HPDE6-E6E7 (cell line): ENCODE measurements around the gene SLC12A7.
"Not testable (repeated sequence)": the region's sequence is repeated elsewhere in the genome, so short reads cannot be mapped to it uniquely, and the experiment has no call there.

Experiments
- DNase-seq: peaks from one replicate; pipeline ENCODE4 v3.0.0; 2011; ENCODE audit warnings: missing footprints; ENCODE audit errors: extremely low spot score

Gene SLC12A7

DNA sequence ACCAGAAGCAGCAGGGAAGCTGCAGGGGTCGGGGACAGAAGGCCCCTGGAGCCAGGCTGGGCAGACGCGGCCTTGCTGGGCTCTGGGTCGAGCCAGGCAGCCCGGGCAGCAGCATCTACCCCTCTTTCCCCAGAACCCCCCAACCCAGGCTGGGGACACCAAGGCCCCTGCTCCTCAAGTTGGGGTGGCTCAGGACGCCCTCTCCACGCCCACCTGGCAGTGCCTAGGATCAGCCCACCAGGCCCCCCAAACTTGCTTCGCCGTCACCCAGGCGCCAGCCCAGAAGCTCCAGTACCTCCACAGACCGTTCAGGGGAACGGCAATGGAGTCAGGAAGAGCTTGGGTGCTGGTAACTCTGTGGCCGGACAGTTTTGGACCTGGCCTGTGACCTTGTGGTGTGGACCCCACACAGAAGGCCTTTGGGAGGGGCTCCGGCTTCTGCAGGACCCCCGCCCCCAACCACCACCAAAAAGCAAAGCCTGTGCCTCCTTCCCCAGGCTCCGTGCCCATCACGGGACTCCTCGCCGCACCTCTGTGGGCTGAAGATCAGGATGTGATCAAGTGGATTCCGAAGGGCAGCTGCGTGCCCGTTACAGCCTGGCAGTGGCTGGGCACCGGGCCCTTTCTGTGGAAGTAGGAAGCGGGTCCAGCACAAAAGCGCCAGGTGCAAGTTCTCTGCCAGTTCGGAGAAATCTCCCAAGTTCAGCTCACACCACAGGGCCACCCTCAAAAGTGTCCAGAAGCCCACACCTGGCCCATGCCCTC is 2.1 kb downstream of the SLC12A7 start:
- no peak for DNase-seq

DNA sequence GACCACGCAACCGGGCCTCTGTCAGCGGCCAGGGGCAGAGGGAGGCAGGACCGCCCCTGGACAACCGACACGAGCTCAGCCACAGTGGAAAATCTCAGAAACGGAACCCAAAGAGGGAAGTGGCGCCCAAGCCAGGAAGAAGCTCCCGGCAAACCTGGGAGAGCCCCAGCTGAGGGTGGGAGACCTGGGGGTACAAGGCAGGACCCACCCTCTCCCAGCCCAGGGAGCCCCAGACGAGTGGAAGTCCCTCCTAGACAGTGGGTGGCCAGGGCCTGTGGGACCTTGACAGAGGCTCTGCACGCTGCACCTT is 3.0 kb downstream of the SLC12A7 start:
- no peak for DNase-seq

- DNase-seq = no peak
Observed at GRCh38 chr5:1108023-1108864, 3.6 kb downstream of the SLC12A7 start.

- DNase-seq = no peak
Observed at GRCh38 chr5:1107167-1108022, 4.5 kb downstream of the SLC12A7 start.

- DNase-seq = no peak
Observed at GRCh38 chr5:1106385-1107166, 5.3 kb downstream of the SLC12A7 start.

DNA sequence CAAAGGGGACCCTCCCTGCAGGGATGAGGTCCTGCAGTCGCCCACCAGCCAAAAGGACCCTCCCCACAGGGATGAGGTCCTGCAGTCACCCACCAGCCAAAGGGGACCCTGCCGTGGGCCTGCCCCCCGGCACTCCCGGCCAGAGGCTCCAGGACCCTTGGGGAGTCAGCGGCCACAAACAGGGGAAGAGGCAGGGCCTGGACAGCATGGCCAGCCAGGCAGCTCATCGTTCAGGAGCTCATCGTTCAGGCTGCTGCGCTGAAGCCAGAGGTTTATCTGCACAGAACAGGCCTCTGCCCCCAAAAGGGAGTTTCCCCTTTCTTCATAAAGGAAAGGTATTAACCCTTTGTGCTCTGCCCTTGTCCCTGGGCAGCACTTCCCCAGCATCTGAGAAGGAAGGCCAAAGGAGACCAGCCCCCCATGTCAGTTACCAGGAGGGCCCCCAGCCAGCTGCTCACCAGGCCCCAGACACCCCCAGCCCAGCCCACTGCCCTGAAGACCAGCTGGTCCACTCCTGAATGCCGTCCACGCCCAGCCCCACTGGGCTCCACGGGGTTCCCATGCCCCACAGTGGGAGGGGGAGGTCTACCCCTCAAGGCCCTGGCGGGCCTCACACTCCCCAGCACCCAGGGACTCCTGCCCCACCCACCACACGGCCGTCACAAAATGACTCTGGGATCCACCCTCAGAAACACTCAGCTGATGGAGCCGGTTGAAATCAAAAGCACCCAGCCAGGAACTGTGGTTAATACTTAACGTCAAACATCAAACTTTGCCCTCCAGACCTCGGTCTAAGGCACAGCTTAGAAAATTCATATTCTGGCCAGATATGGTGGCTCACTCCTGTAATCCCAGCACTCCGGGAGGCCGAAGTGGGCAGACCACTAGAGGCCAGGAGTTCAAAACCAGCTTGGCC is 6.3 kb downstream of the SLC12A7 start:
- DNase-seq = no peak

- DNase-seq = no peak
Observed at GRCh38 chr5:1104327-1105006, 7.4 kb downstream of the SLC12A7 start.

GRCh38 chr5:1103505-1104326 is 8.1 kb downstream of the SLC12A7 start:
- no peak for DNase-seq

- no peak for DNase-seq
Observed at GRCh38 chr5:1103093-1103492, 8.8 kb downstream of the SLC12A7 start.

- no peak for DNase-seq
Observed at GRCh38 chr5:1101961-1102713, 9.7 kb downstream of the SLC12A7 start.

GRCh38 chr5:1100664-1101574 is 10.9 kb downstream of the SLC12A7 start:
- DNase-seq = no peak

DNA sequence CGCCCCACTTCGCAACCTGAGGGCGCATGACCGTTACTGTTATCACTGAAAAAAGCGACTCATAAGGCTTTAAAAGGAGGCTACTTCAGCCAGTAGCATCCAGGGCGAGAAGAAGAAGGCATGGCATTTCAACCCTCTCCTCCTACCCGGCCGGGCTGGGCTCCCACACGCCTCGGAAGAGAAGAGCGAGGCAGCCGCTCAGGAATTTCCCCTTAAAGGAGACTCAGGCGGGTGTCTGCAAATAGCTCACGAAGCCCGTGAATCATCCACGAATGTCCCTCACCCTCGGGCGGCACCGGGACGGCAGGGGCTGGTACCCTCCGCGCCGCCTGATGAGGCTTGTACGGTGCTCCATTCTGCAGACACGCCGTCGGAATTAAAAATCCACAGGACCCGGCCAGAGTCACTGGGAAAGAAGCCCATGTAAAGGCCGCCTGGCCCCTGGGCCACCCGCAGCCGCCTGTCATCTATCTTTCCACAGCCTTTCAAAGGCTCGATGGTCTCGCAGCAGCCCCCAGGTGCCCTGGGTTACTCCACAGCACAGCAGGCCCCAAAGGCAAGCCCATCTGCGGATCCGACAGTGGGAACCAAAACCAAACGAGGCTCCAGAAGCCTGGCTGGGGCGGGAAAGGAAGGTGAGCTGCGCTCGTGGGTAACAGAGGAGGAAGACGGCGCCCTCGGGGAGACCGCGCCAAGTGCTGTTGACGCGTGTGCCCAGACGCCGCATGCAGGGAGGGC is 11.8 kb downstream of the SLC12A7 start:
- no peak for DNase-seq

DNA sequence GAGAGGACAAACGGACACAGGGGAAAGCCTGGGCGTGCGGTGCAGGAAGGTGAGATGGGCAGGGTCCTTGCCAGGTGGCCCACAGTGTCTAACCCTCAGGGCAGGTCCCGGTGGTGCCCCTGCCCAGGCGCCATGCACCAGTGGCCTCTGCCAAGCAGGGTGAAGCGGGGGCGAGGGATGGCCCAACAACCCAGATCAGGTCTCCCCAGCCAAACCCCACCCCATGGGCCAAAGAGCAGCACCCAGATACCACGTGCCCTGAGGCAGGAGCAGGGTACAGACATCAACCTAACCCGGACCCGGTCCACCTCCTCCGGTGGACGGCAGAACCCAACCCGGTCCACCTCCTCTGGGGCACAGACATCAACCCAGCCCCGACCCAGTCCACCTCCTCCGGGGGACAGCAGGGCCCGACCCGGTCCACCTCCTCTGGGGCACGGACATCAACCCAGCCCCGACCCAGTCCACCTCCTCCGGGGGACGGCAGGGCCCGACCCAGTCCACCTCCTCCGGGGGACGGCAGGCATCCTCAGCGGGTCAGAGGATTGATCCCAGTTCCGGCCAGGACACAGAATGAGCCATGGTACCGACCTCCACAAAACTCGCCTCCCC is 12.8 kb downstream of the SLC12A7 start:
- no peak for DNase-seq

DNA sequence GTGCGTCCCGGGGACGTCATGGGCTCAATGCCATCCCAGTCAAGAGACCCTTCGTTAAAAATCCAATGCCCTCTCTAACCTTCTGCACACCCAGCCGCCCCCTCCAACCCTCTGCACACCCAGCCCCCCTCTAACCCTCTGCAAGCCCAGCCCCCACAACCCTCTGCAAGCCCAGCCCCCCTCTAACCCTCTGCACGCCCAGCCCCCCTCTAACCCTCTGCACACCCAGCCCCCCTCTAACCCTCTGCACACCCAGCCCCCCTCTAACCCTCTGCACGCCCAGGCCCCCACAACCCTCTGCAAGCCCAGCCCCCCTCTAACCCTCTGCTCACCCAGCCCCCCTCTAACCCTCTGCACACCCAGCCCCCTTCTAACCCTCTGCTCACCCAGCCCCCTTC is 13.9 kb downstream of the SLC12A7 start:
- not testable (repeated sequence) for DNase-seq

DNA sequence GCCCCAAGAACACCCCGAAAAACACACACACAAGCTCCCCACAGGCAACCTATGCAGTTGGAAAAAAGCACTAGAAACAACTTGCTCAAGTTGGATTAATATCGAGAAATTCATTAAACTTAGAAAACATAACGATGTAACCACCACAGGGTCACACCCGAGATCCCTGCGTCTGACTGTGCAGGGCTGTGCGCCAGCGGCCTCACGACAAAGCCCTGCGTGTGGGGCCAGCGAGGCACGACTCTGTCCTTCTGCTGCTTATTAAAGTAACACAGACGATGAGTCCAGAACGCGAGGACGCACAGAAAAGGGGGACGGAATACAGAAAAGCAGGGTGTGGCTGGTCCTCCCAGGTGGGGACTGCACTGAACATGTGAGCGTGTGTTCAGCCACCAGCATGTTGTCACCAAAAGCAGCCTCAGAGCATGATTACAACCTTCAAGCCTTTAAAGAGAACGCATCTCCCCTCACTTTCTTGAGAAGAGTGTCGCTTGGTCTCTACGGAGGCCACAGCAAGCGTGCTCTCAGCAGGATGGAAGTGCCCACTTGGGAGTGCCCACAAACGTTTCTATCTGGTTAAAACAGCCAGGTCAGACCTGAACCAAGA is 14.4 kb downstream of the SLC12A7 start:
- DNase-seq = no peak

DNA sequence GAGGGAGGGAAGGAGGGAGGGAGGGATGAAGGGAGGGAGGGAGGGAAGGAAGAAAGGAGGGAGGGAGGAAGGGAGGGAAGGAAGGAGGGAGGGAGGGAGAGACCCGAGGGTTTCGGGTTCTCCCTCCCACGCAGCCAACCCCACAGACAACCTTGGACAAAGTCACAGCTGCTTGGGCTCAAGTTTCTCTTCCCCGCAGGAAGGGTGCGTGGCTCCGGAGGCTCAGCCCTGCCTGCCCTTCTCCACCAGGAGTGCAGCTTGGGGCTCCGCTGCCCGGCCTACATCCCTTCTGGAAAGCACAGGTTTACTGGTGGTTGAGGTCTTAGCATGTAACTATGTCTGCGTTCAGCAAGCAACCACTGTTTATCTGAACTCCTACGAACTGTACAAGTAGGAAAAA is 15.0 kb downstream of the SLC12A7 start:
- DNase-seq = no peak
